Aorta (tissue), 5 donors: ENCODE data around the gene TIMM29. TPM values are rescaled to one million over a fixed set of nuclear protein-coding genes. Genes with fewer than 3 reads are reported as not detected.
A peak's percentile ranks its signal among the peaks of the same experiment; 100 is the strongest.

Source experiments
- ATAC-seq: fragments of 200-7000 bp; cut with Tn5 transposase; one replicate; pipeline ENCODE4 v1.9.1; 2022; ENCODE audit warnings: moderate library complexity; ENCODE audit not compliant: low FRiP score
- DNase-seq, 2 donors: peaks; one replicate each; pipeline ENCODE4 v3.0.0-alpha.2; 2020
- H3K27ac ChIP-seq, 2 donors: one replicate each; pipeline ENCODE4 v1.5.1; 2013; ENCODE audit warnings: low read length in 2 of 2, mild to moderate bottlenecking in 2 of 2, moderate library complexity in 2 of 2, control low read depth in 1 of 2, inconsistent platforms in 1 of 2, low read depth in 1 of 2
- H3K27me3 ChIP-seq, 2 donors: one replicate each; pipeline ENCODE4 v1.6.1; 2013; ENCODE audit warnings: control low read depth in 1 of 2, low read length in 1 of 2, mild to moderate bottlenecking in 1 of 2, moderate library complexity in 1 of 2; ENCODE audit not compliant: insufficient read depth in 2 of 2, control insufficient read depth in 1 of 2
- H3K36me3 ChIP-seq, 2 donors: one replicate each; pipeline ENCODE4 v1.6.1; 2013; ENCODE audit warnings: control low read depth in 1 of 2, low read length in 1 of 2, mild to moderate bottlenecking in 1 of 2; ENCODE audit not compliant: insufficient read depth in 2 of 2, control insufficient read depth in 1 of 2
- H3K4me1 ChIP-seq, 2 donors: one replicate each; pipeline ENCODE4 v1.6.1; 2013; ENCODE audit warnings: low read length in 2 of 2, control low read depth in 1 of 2, mild to moderate bottlenecking in 1 of 2, moderate library complexity in 1 of 2; ENCODE audit not compliant: insufficient read depth in 2 of 2, control insufficient read depth in 1 of 2
- H3K4me3 ChIP-seq, 2 donors: one replicate each; pipeline ENCODE4 v1.5.1; 2013; ENCODE audit warnings: low read length in 2 of 2, control low read depth in 1 of 2, mild to moderate bottlenecking in 1 of 2
- H3K9me3 ChIP-seq: one replicate; pipeline ENCODE4 v1.6.1; 2013; ENCODE audit warnings: mild to moderate bottlenecking, low read length; ENCODE audit not compliant: control insufficient read depth
- WGBS, 2 donors: extraction: QIAGEN DNeasy Blood & Tissue Kit; methylation state at CpG; one replicate each; pipeline ENCODE4 v1.1.7; 2013; 5-methylcytosine and 5-hydroxymethylcytosine counted together
- intact Hi-C, 2 donors: fragments of 100-400 bp; cut with DNase I; formaldehyde crosslinking; loops; one replicate each; pipeline versions ENCODE4 v1.14.2 to v1.15.0; 2022
- polyA plus RNA-seq, 2 donors: library from polyadenylated mRNA; stranded (reverse); fragments of 200-250 nt; gene quantifications; one replicate each; pipeline ENCODE4 v1.2.3, GENCODE V29; 2013
- total RNA-seq, 2 donors: library from RNA; stranded (reverse); fragmentation: NEBNext Ultra II Directional; extraction: Animal tissue kit (Norgen Biotek cat#: 25700); gene quantifications; one replicate each; pipeline ENCODE4 v1.2.1, GENCODE V29; 2021
- donor health status: healthy with polysubstance abuse.
- donor health status: Bipolar disorder and iron deficiency.
- donor health status: DM: no; HTN: no; CAD: no.
- donor health status: DM: no; HTN: no; CAD: no.
- donor health status: DM: yes; HTN: yes; CAD: no.

Gene TIMM29
- total and polyA plus RNA-seq, 4 donors = 13.7 to 16.0 (median 15.5) TPM

DNA sequence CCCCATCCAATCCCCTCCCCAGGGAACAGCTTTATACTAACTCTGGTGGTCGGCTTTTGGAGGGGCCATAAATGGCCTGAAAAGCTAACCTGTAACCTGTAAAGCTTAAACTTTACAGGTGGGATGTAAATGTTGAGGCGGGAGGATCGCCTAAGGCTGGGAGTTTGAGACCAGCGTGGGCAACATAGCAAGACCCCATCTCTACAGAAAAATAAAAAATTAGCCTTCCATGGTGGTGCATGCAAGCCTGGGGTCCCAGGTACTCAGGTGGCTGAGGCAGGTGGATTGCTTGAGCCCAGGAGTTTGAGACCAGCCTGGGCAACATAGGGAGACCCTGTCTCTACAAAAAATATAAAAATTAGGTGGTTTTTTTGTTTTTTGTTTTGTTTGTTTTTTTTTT lies 38.7 kb upstream of the TIMM29 start:
- Histone ChIP-seq H3K36me3 (no peaks in the 10 kb centered on the region), H3K27me3 (no peaks in the 10 kb centered on the region), H3K4me1 (no peaks in the 10 kb centered on the region), H3K4me3 (no peak overlapping the region), H3K27ac (no peak overlapping the region), H3K9me3 (no peaks in the 10 kb centered on the region)
- intact Hi-C loops = no loop called here
- ATAC-seq (no peak), DNase-seq (no peak)
- WGBS, 2 donors = 90 to 97% methylated on average over 4 of the region's 4 CpGs

DNA sequence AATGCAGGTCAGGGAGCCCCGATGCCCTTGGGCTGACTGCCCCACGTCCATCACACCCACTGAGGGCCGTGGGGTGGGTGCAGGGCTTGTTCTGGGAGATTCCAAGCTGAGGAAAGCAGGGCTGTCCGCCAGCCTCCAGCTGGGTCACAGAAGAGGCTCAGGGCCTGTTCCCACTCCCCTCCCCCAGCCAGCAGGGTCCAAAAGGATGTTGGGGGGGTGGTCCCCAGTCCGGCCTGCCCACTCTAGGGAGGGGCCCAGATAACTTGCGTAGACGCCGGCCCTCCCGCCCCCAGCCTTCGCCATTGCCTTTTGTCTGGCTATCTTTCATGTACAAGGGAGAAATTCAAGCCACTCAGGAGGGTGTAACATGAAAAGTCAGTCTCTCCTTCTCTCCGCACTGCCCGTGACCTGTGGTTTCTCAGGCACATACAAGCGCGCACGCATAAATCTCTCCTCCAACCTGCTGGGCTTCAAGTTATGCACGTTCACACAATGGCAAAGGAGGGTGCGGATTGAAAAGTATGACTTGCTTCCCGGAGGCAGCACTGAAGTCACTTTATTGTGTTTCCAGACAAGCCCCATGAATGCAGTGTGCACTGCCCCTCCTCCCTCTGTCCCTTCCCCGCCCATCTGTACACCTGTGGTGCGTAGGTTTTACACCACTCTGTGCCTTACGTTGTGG lies 37.1 kb upstream of the TIMM29 start:
- Histone ChIP-seq H3K36me3 (no peaks in the 10 kb centered on the region), H3K9me3 (no peaks in the 10 kb centered on the region), H3K4me3 (no peak overlapping the region), H3K27me3 (no peaks in the 10 kb centered on the region), H3K4me1 (no peaks in the 10 kb centered on the region), H3K27ac (no peak overlapping the region)
- ATAC-seq = peak; percentile 37
- DNase-seq = no peak
- 64 to 69% methylated on average over 21 of the region's 21 CpGs for WGBS, 2 donors
- intact Hi-C loops = no loop called here

DNA sequence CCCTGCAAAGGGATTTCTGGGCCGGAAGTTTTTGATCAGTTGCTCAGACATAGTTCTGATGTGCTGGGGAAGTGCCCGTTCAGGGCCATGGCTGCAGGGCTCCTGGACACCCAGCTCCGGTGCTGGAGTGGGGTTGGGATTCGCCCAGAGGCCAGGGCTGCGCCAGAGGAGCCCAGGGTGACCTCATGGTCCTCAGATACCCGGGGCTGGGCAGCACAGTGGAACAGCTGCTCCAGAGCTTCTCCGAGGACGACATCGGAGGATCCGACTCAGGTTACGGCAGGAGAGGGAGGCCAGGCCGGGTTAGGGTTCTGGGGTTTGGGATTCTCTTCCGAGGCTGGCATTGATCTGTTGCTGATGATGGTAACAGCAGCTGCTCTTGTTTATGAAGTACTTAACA lies 36.4 kb upstream of the TIMM29 start:
- ATAC-seq (no peak), DNase-seq (no peak)
- no peaks in the 10 kb centered on the region for H3K9me3 ChIP-seq
- intact Hi-C loops = no loop called here
- no peaks in the 10 kb centered on the region for H3K27me3 ChIP-seq
- no peak overlapping the region for H3K4me3 ChIP-seq
- no peak overlapping the region for H3K27ac ChIP-seq
- whole genome bisulfite sequencing, 2 donors = 84 to 85% methylated on average over 13 of the region's 13 CpGs
- H3K4me1 ChIP-seq = no peaks in the 10 kb centered on the region
- no peaks in the 10 kb centered on the region for H3K36me3 ChIP-seq

DNA sequence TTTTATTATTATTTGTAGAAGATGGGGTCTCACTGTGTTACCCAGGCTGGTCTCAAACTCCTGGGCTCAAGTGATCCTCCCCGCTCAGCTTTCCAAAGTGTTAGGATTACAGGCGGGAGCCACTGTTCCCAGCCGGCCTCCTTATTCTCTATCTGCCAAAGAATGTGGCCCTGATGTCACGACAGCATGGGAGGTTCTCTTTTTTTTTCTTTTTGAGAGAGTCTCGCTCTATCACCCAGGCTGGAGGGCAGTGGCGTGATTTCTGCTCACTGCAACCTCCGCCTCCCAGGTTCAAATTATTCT lies 33.7 kb upstream of the TIMM29 start:
- H3K36me3 ChIP-seq = no peaks in the 10 kb centered on the region
- no peaks in the 10 kb centered on the region for H3K9me3 ChIP-seq
- intact Hi-C loops = no loop called here
- H3K27ac ChIP-seq = no peak overlapping the region
- no peak overlapping the region for H3K4me3 ChIP-seq
- ATAC-seq (no peak), DNase-seq (no peak)
- no peaks in the 10 kb centered on the region for H3K4me1 ChIP-seq
- H3K27me3 ChIP-seq = no peaks in the 10 kb centered on the region
- 91 to 94% methylated on average over 7 of the region's 7 CpGs for WGBS, 2 donors

DNA sequence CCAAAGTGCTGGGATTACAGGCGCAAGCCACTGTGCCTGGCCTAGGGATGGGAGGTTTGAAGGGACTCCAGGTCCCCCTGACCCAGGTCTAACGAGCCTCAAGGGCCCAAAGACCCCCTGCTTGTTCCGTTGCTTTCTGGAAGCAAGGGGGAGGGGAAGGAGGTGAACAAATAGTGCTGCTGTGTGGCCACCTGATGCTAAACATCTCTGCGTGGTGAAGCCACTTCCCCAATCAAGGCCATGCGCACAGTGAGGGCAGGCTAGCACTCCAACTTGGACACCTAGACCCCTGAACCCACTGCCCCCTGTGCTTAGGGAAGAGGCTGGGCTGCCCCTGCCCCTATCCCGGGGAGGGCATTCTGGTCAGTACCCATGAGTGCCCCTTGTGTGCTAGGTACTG lies 33.2 kb upstream of the TIMM29 start:
- 87 to 92% methylated on average over 6 of the region's 6 CpGs for WGBS, 2 donors
- Histone ChIP-seq H3K4me3 (no peak overlapping the region), H3K27ac (no peak overlapping the region), H3K36me3 (no peaks in the 10 kb centered on the region), H3K9me3 (no peaks in the 10 kb centered on the region), H3K27me3 (no peaks in the 10 kb centered on the region), H3K4me1 (no peaks in the 10 kb centered on the region)
- ATAC-seq (no peak), DNase-seq (no peak)
- intact Hi-C loops = no loop called here

DNA sequence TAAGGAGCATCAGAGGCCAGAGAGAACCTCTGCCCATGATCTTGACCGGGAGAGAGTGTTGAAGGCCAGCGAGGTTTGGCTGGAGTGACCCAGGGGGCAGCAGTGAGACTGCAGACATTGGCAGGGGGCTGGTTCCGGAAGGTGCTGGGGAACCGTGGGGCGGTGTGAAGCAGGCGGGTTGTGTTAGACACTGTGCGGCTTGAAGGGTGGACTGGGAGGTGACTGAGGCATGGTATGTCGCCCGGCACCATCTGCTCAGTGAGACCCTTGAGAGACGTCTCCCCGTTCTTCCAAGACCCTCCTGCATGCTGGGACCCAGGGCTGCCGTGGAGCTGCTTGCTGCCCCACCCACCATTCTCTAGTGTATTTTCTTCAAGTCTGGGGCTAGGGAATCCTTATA lies 32.7 kb upstream of the TIMM29 start:
- Histone ChIP-seq H3K9me3 (no peaks in the 10 kb centered on the region), H3K27ac (no peak overlapping the region), H3K4me3 (no peak overlapping the region), H3K4me1 (no peaks in the 10 kb centered on the region), H3K27me3 (no peaks in the 10 kb centered on the region), H3K36me3 (no peaks in the 10 kb centered on the region)
- WGBS, 2 donors = 87 to 88% methylated on average over 12 of the region's 12 CpGs
- intact Hi-C loops = no loop called here
- ATAC-seq = no peak
- DNase-seq = no peak

DNA sequence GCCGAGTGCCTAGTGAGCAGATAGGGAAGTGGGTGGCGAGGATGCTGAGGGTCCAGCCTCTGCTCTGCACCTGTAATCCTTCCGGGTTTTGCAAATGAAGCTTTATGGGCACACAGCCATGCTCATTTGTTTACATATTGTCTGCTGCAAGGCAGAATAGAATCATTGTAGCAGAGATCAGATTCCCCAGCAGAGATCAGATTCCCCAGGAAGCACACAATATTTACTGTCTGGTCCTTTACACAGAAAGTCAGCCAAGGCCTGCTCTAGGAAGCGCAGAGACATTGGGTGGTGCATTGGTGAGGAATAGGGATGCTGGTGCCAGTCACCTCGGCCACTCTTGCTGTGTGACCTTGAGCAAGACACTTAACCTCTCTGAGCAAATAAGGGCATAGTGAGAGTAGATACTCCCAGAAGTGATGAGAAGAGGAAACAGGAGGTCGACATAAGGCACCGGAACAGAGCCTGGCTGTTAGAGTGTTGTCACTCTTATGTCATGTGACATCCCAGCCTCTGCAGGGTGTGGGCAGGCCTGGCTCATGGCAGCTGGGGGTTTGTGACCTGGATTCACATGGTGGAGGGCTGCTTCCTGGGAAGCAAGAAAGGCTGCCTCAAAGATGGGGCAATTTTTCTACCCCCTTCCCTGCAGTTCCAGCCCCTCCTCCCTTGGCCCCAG lies 31.6 kb upstream of the TIMM29 start:
- Histone ChIP-seq H3K4me1 (no peaks in the 10 kb centered on the region), H3K4me3 (no peak overlapping the region), H3K27me3 (no peaks in the 10 kb centered on the region), H3K36me3 (no peaks in the 10 kb centered on the region), H3K9me3 (no peaks in the 10 kb centered on the region), H3K27ac (no peak overlapping the region)
- intact Hi-C loops = no loop called here
- 76% methylated on average over 7 of the region's 7 CpGs for WGBS, 2 donors
- no peak for DNase-seq
- ATAC-seq = no peak

DNA sequence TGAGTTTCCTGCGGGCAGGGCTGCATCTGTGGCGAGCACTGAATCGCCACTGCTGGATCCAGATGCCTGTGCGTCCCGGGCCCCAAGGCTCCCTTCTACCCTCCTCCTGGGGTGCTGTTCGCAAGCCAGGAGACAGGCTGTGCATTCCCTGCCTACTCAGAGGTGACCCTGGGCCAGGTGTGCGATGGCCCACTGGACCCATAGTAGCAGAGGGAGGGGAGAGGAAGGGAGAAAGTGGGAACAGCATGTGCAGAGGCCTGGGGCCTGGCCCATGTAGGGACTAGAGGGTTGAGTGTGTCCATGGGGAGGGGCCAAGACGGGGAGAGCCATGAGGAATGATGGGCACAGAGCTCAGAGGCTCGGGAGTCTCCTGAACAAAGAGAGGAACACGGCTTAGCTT lies 30.0 kb upstream of the TIMM29 start:
- H3K4me3 ChIP-seq = no peak overlapping the region
- H3K27me3 ChIP-seq = no peaks in the 10 kb centered on the region
- ATAC-seq (no peak), DNase-seq (no peak)
- no peak overlapping the region for H3K27ac ChIP-seq
- intact Hi-C loops = no loop called here
- no peaks in the 10 kb centered on the region for H3K4me1 ChIP-seq
- no peaks in the 10 kb centered on the region for H3K36me3 ChIP-seq
- 62 to 66% methylated on average over 10 of the region's 10 CpGs for WGBS, 2 donors
- H3K9me3 ChIP-seq = no peaks in the 10 kb centered on the region

DNA sequence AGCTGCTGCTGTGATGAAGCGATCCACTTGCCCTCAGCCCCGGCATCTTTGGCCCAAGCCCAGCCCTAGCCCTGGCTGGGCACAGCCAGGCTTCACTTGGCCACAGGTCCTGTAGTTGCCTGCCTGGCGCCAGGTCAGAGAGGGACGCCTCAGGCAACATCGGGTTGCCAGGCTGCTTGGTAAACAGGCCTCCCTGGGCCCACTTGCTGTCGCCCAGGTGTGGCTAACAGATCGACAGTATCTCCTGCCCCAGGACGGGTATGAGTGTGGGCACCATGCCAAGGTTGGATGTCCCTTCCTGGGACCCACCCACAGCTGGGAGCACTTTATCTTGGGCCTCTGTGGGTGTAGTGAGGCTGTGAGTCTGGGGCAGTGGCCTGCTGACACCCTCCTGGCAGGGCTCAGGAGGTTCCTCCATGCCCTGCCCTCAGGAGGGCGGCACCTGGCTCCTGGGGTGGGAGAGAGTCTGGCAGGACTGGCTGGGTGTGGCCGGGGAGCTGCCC lies 29.4 kb upstream of the TIMM29 start:
- Histone ChIP-seq H3K27ac (no peak overlapping the region), H3K9me3 (no peaks in the 10 kb centered on the region), H3K27me3 (no peaks in the 10 kb centered on the region), H3K4me3 (no peak overlapping the region), H3K4me1 (no peaks in the 10 kb centered on the region), H3K36me3 (no peaks in the 10 kb centered on the region)
- no peak for ATAC-seq
- 19 to 26% methylated on average over 10 of the region's 10 CpGs for WGBS, 2 donors
- peak in 1 of 2 donors; percentile 66 for DNase-seq
- intact Hi-C loops = no loop called here
